Activated CD8-positive, alpha-beta memory T cell treated with anti-CD3 and anti-CD28 coated beads, Interleukin-2, amount 50 U/mL, for 1 hour (primary cell): ENCODE measurements around the gene MILR1.

Source experiments
- DNase-seq: peaks from one replicate; pipeline ENCODE4 v3.0.0-alpha.2; 2020; ENCODE audit errors: extremely low read depth

The MILR1 gene

DNA sequence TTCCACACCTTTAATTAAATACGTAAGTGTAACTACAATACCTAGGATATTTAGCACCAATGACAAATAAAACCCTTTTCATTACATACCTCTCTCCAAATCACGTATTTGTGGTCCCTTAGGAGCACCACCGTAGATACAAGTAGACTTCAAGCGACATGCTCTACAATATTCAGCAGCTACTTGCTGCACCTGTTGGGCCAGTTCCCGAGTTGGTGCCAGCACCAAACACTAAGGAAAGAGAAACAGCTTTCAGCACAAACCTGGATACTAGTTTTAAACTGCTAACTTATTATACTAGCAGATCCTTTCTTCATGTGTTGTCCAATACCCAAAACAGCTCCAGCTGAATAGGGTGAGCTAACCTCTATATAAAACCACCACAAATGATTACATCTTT is 54.4 kb downstream of the MILR1 start:
- DNase-seq, result no peak

- DNase-seq, result no peak
These were observed 55.2 kb downstream of the MILR1 start for GRCh38 chr17:64503821-64504768.

DNA sequence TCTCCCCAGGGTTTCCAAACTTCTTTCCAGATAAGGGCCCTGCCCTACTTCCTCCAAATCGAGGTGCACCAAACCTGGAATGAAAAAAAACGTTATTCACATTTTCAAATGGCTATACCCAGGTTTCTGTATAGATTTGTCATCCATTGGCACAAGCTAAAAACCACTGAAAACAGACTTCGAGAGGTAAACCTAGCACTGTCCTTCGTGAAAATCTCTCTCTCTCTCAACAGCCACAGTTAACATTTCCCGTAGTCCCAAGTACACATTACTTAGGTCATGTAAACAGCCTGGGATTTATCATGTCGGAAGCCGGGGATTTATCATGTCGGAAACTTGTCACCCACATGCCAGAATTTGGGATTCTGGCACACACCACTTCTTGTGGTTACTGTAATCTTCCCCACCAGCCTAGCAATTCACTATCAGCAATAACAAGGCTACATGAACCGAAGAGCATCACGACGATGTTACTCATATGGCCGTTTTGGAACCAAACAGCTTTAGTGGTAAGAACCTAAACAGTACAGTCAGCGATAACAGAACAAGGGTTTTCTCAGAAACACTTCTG is 55.9 kb downstream of the MILR1 start:
- no peak for DNase-seq

- DNase-seq, result peak; percentile 60
These were observed 56.7 kb downstream of the MILR1 start for GRCh38 chr17:64505340-64506200.

DNA sequence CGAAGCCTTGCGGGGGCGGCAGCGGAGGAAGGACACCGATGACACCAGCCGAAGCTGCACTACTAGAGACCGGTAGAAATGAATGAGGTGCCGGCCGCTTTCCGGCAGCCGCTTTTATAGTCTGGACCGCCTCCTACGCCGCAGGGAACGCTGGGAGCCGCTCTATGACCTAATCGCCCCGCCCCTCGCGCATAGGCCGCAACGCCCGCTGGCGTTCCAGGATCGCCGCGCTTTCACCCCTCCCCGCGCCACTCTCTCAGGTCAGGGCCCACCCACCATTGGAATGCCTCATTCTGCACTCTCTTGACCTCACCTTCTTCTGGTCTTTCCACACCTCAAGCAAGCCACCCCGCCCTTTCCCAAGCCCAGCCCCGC is 57.3 kb downstream of the MILR1 start, which contains the start of gene DDX5:
TSS of gene DDX5 (minus strand) at position 89 of the 375 bp plus-strand sequence. CDS start 170 bp downstream, outside the sequence.
- DNase-seq, result peak; percentile 96

GRCh38 chr17:64506576-64507412 is 57.9 kb downstream of the MILR1 start, which contains the start of gene CEP95:
TSS of gene CEP95 (plus strand) at chr17:64506977. CDS start at chr17:64507098, 121 bp downstream.
- peak; percentile 94 for DNase-seq

DNA sequence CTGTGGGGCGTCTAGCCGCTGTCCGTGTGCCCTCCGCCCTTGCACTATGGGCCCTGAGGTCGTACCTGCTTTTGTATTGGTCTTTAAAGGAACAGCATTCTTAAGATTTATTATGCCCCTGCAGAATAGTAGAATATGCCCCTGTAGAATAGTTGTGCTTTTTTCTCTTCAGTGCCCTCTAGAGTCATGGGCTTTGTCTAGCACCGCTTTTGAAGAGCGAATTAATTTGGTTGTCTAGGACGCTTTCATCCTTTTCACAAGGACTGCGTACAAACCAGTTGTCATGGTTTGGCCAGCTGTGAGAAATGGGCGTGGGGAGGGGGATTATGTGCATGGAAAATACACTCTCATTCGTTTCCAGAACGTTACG is 58.5 kb downstream of the MILR1 start:
- DNase-seq, result no peak

DNA sequence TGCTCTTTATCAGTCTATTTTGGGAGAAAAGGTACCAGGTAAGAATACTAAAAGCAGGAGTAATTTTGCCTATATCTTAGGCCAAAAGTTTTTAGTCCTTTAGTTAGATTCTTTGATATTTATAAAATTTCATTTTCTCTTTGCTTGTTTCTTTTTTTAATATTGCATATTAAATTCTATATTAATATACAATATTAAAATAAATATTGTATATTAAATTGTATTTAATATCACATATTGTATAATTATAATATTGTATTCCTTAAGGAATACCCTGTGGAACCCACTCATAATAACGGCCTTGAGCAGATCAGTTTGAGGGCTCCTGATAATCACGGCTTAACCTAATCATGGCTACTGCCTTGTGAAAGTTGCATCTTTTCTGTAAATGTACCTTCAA is 59.8 kb downstream of the MILR1 start:
- no peak for DNase-seq

DNA sequence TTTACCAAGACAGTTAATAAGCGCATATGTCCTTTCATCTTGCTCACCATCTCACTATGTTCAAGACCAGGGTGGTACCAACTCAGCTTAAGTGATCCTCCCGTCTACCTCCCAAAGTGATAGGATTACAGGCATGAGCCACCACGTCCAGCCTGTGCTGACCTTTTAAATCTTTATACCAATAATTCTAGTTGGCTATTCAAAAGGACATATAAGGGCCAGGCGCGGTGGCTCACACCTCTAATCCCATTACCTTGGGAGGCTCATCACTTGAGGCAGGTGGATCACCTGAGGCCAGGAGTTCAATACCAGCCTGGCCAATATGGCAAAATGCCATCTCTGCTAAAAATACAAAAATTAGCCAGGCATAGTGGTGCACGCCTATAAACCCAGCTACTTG is 60.3 kb downstream of the MILR1 start:
- DNase-seq, result no peak

DNA sequence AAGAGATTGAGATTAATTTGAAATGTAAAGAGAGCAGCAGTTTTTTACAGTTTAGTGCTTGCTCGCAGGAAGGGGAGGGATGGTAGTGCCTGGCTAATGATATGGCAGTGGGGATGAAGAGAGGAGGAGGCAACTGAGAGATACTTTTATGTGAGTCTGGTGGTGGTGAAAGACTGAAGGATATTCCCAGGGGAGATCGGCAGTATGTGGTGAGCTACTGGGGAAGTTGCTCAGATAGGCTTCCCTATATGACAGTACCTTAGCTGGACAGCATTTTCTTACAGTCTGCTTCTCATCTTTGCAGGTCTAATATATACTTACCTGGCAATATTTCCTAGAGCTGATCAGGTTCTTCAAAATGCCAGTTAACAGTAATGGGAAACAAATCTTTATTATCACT is 66.5 kb downstream of the MILR1 start:
- no peak for DNase-seq

- no peak for DNase-seq
These were observed 66.9 kb downstream of the MILR1 start for GRCh38 chr17:64515829-64516228.
